ENCODE data around the gene TMEM52. TPM values are rescaled to one million over a fixed set of nuclear protein-coding genes. Genes with fewer than 3 reads are reported as not detected.

Gene TMEM52
- total RNA-seq, 3 donors from 2014 or later (not counting 1 experiment from before 2014, with no cell fraction given) = 0.41 TPM; not detected in 2

DNA sequence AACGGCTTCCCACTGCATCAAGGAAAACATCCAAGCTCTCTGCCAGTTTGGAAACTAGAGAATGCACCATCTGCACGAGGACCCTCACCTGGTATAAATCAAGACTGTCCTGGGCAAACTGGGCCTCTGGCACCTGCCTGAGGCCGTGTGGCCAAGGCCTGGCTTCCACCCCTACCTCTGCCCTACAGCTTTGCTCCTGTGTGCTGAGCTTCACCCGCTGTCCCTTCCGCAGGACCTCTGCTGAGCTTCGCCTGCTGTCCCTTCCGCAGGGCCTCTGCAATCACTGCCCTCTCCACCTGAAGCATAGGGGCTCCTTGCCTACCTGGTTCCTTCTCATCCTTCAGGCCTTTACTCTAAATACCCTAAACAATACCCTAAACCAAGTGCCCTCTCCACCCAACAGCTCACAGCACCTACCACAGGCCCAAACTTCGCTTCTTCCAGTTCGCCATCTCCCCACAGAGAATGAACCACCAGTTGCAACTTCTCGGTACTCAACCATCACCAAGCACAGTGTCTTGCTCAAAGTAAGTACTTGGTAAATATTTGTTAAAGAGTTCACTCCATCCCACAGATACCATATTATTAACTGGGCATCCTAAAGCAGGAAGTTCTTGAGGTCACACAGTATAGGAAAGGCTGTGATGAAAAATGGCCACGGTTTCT lies 46.6 kb downstream of the TMEM52 start:
- Histone ChIP-seq H3K4me1 (ENCODE audit: control insufficient read depth, insufficient read depth, low read length) (peaks cover 58% of the 10 kb centered on the region), H3K27ac (ENCODE audit: low read length) (no peak overlapping the region), H3K36me3 (ENCODE audit: control insufficient read depth, insufficient read depth, low read length) (peaks cover 11% of the 10 kb centered on the region), H3K4me3 (ENCODE audit: low read length) (no peak overlapping the region), H3K27me3 (ENCODE audit: control insufficient read depth, insufficient read depth, low read length) (no peaks in the 10 kb centered on the region), H3K9me3 (ENCODE audit: control insufficient read depth, insufficient read depth, low read length) (no peaks in the 10 kb centered on the region)
- Mint-ChIP-seq H3K27ac (peak overlapping the region; percentile 50 to 83), H3K4me1 (peaks cover 77 to 79% of the 10 kb centered on the region in 2 donors), H3K4me3 (peak overlapping the region; percentile 51), H3K9me3 (no peaks in the 10 kb centered on the region), H3K36me3 (no peaks in the 10 kb centered on the region), H3K27me3 (ENCODE audit: low read depth in 2 of 2) (no peaks in the 10 kb centered on the region)
- no peak for DNase-seq
- WGBS (ENCODE audit: insufficient coverage) = 87% methylated on average over 10 of the region's 11 CpGs
- no peak for ATAC-seq
- intact Hi-C loops (cut with micrococcal nuclease) = no loop called here
- TF ChIP-seq, protein P1, sequence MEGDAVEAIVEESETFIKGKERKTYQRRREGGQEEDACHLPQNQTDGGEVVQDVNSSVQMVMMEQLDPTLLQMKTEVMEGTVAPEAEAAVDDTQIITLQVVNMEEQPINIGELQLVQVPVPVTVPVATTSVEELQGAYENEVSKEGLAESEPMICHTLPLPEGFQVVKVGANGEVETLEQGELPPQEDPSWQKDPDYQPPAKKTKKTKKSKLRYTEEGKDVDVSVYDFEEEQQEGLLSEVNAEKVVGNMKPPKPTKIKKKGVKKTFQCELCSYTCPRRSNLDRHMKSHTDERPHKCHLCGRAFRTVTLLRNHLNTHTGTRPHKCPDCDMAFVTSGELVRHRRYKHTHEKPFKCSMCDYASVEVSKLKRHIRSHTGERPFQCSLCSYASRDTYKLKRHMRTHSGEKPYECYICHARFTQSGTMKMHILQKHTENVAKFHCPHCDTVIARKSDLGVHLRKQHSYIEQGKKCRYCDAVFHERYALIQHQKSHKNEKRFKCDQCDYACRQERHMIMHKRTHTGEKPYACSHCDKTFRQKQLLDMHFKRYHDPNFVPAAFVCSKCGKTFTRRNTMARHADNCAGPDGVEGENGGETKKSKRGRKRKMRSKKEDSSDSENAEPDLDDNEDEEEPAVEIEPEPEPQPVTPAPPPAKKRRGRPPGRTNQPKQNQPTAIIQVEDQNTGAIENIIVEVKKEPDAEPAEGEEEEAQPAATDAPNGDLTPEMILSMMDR (IDR thresholded peaks at IDR 0.05) = no peak

DNA sequence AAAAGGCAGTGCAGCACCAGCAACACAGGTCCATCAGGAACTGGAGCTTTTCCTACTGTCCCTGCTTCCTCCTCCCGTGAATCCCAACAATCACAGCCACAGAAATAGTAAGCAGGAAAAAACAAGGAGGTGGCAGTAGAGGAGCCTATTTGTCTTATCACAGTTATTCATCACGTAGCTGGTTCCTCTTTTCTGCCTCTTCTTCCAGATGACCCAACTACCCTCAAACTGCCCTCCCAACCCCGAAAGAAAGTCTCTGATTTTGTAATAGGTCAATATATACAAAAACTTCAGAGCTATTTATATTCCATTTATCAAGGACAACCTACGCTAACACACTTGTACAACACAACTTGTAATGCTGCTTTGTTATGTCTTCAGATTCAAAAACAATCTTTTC lies 49.6 kb downstream of the TMEM52 start:
- 28% methylated on average over 3 of the region's 4 CpGs for whole genome bisulfite sequencing (ENCODE audit: insufficient coverage)
- peaks cover 47% of the 10 kb centered on the region for H3K4me1 ChIP-seq (ENCODE audit: control insufficient read depth, insufficient read depth, low read length)

More for the DNA sequence above, 49.6 kb downstream of the TMEM52 start:
- Histone ChIP-seq H3K4me3 (ENCODE audit: low read length) (no peak overlapping the region), H3K27me3 (ENCODE audit: control insufficient read depth, insufficient read depth, low read length) (no peaks in the 10 kb centered on the region), H3K27ac (ENCODE audit: low read length) (peak overlapping the region; percentile 1), H3K9me3 (ENCODE audit: control insufficient read depth, insufficient read depth, low read length) (no peaks in the 10 kb centered on the region), H3K36me3 (ENCODE audit: control insufficient read depth, insufficient read depth, low read length) (peaks cover 6% of the 10 kb centered on the region)
- H3K36me3 Mint-ChIP-seq = no peaks in the 10 kb centered on the region
- H3K4me3 Mint-ChIP-seq = no peak overlapping the region
- peak overlapping the region; percentile 50 to 82 for H3K27ac Mint-ChIP-seq
- H3K4me1 Mint-ChIP-seq = peaks cover 67 to 68% of the 10 kb centered on the region in 2 donors
- TF ChIP-seq, protein P1 (IDR thresholded peaks at IDR 0.05) = no peak
- H3K27me3 Mint-ChIP-seq (ENCODE audit: low read depth in 2 of 2) = no peaks in the 10 kb centered on the region
- intact Hi-C loops (cut with micrococcal nuclease) = no loop called here
- DNase-seq (no peak), ATAC-seq (no peak)
- H3K9me3 Mint-ChIP-seq = no peaks in the 10 kb centered on the region

Other genes starting within 250 kb of the TMEM52 start
- 10 to 100 TPM; 57.6 to 79.9 (median 61.8) TPM for gene SLC35E2B, start 226.5 kb downstream of the TMEM52 start, total RNA-seq
- 100 to 1,000 TPM; 191 to 242 (median 216) TPM for gene CDK11A, start 194.9 kb downstream of the TMEM52 start, total RNA-seq
- 100 to 1,000 TPM in 2 of 3 donors, 10 to 100 TPM in 1; 97.7 to 117 (median 112) TPM for gene NADK, start 140.8 kb downstream of the TMEM52 start, total RNA-seq
- 100 to 1,000 TPM; 285 to 304 (median 289) TPM for gene GNB1, start 28.2 kb downstream of the TMEM52 start, total RNA-seq
- 1 to 10 TPM; 2.1 to 3.9 (median 2.9) TPM for gene CALML6, start 4.0 kb downstream of the TMEM52 start, total RNA-seq
- gene CFAP74, start 84.5 kb upstream of the TMEM52 start, total RNA-seq = not detected
- under 1 TPM in 2 of 3 donors, not detected in 1; 0.19 to 0.33 TPM for gene GABRD, start 100.1 kb upstream of the TMEM52 start, total RNA-seq
- gene PRKCZ, start 131.1 kb upstream of the TMEM52 start, total RNA-seq = 10 to 100 TPM; 25.1 to 37.1 (median 30.5) TPM

Measured in natural killer cell (primary cell).